ENCODE results near the gene KISS1R.

Gene KISS1R

GRCh38 chr19:940591-941291 lies 23.6 kb downstream of the KISS1R start:
- DNase-seq, result peak; percentile 74

- no peak for DNase-seq
Measured at GRCh38 chr19:941292-942132, 24.4 kb downstream of the KISS1R start.

- DNase-seq, result no peak
Measured at GRCh38 chr19:942133-942645, 25.1 kb downstream of the KISS1R start.

GRCh38 chr19:943551-944170 lies 26.5 kb downstream of the KISS1R start:
- no peak for DNase-seq

- no peak for DNase-seq
Measured at GRCh38 chr19:944171-944567, 27.0 kb downstream of the KISS1R start.

GRCh38 chr19:944663-945241 lies 27.6 kb downstream of the KISS1R start:
- DNase-seq, result no peak

GRCh38 chr19:945401-946252 lies 28.5 kb downstream of the KISS1R start:
- no peak for DNase-seq

- no peak for DNase-seq
Measured at GRCh38 chr19:947090-947706, 30.1 kb downstream of the KISS1R start.

GRCh38 chr19:947707-948539 lies 30.8 kb downstream of the KISS1R start:
- no peak for DNase-seq

GRCh38 chr19:948842-949496 lies 31.8 kb downstream of the KISS1R start:
- no peak for DNase-seq

- no peak for DNase-seq
Measured at GRCh38 chr19:950352-951066, 33.4 kb downstream of the KISS1R start.

GRCh38 chr19:952049-952679 lies 35.0 kb downstream of the KISS1R start:
- no peak for DNase-seq

GRCh38 chr19:952680-953444 lies 35.7 kb downstream of the KISS1R start:
- no peak for DNase-seq

GRCh38 chr19:953445-954271 lies 36.5 kb downstream of the KISS1R start:
- DNase-seq, result no peak

- DNase-seq, result no peak
Measured at GRCh38 chr19:954272-954671, 37.1 kb downstream of the KISS1R start.

- DNase-seq, result no peak
Measured at GRCh38 chr19:954672-955494, 37.8 kb downstream of the KISS1R start.
